GDM1 (cell line): ENCODE measurements around the gene PRDM10.
"Not testable (repeated sequence)": the region's sequence is repeated elsewhere in the genome, so short reads cannot be mapped to it uniquely, and the experiment has no call there.

ENCODE experiments used
- DNase-seq: peaks from one replicate; lab custom pipeline; 2025; lab: John Stamatoyannopoulos, UW

The PRDM10 gene

GRCh38 chr11:130015846-130016245 lies 13.2 kb upstream of the PRDM10 start:
- DNase-seq, result not testable (repeated sequence)

GRCh38 chr11:130008326-130008725 lies 5.7 kb upstream of the PRDM10 start:
- no peak for DNase-seq

GRCh38 chr11:130006929-130007328 lies 4.3 kb upstream of the PRDM10 start:
- DNase-seq, result no peak

- no peak for DNase-seq
These were observed 1.0 kb upstream of the PRDM10 start for GRCh38 chr11:130003717-130004001.

DNA sequence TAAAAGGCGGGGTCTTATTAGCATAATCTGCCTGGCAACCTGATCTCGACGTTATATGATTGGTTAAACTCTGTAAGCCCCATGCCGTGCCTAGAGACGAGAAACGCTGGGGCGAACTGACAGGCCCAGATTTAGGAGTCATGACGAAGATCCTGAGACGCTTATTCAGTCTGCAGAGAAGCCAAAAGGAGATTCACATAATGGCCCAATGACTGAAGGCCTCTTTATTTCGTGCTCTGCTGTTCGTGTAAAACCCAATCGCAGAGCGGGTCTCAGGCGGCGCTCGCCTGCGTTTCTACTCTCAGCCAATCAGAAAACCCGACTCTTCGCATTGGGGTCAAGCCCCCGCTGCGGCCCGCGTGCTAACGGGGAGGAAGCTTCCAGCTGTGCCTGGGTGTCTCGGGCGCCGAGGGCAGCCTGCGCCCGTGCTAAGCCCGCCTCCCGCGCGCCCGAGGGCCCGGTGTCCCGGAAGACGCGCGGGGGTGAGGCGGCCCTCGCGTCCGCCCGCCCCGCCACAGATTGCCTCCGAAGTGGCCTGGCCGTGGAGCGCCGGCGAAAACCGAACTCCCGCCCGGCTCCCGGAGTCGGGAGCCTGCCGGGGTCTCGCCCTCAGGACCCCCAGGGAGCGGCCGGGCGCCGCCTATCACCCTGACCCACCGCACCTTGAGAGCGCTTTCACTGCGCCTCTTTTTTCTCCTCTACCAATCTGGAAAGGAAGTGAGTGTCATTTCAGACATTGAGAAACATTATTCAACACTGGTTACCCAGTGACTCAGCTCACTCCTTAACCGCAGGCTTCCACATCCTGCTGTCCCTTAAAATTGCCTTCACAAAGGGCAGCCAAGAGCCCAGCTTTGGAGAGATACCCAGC lies 446 bp upstream of the PRDM10 start:
- DNase-seq, result peak; percentile 96

GRCh38 chr11:130001461-130002351 lies 929 bp downstream of the PRDM10 start:
- no peak for DNase-seq

GRCh38 chr11:130000552-130001176 lies 2.0 kb downstream of the PRDM10 start:
- DNase-seq, result no peak

GRCh38 chr11:129999407-129999806 lies 3.2 kb downstream of the PRDM10 start:
- no peak for DNase-seq

GRCh38 chr11:129998905-129999304 lies 3.7 kb downstream of the PRDM10 start:
- DNase-seq, result no peak

DNA sequence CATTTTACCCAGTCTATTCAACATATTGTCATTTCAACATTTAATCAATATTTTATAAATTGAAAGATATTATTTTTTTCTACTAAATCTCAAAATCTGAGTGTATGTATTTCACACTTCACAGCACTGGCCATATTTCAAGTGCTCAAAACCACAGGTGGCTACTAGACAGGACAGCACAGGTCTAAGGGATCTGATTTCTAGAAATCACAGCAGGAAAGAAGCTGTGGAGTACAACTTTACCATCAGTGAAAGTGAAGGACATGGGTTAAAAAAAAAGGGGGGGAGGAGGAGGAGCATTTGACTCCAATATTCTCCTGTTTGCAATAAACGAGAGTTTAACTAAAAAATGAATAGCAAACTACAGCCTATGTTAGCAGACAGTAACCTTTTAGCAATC lies 4.5 kb downstream of the PRDM10 start:
- DNase-seq, result no peak

- no peak for DNase-seq
These were observed 5.1 kb downstream of the PRDM10 start for GRCh38 chr11:129997513-129997912.

DNA sequence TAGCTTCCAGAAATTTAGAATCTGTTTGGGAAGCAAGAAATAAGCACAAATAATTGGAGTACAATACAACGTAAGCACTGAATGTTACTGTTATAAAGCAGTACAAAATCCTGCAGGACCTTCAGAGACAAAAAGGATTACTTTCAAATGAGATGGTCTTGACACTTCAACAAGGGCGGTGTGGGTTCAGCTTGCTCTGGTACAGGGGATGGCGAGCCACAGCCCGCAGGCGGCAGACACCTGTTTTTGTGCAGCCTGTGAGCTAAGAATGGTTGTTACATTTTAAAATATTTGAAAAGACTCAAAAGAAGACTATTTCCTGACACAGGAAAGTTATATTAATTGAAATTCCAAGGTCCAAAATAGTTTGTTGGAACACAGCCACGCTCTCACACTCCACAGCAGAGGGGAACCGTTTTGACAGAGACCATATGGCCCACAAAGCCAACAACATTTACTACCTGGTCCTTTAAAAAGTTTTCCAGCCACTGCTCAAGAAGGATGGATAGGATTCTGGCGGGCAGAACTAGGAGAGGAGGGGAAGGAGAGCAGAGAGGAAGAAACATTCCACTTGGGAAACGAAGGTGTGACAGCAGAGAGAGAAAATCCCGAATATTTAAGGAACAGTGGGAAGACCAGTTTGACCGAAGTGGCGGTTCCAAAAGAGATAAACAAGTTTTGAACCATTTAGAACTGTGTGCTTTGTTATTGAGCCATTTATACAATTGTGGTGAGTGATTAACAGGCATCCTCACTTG lies 6.3 kb downstream of the PRDM10 start:
- DNase-seq, result no peak

DNA sequence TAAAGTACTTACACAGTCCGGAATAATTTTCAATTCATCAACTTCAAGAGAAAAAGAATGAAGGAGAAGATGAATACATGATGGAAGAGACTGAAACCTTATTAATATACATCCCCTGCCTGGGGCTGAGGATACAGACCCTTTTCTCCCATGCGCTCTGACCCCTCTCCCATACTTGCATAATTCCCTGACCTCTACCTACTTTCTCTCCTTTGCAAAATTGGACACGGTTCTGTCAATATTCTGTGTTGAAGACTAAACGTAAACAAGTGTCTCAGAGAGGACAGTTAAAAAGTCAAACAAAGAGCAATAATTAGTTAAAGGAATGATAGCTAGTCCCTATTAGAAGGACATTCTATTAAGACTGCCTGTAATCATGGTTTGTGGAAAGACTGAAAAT lies 7.5 kb downstream of the PRDM10 start:
- DNase-seq, result no peak

- no peak for DNase-seq
These were observed 10.3 kb downstream of the PRDM10 start for GRCh38 chr11:129992161-129992944.

GRCh38 chr11:129989149-129989813 lies 13.4 kb downstream of the PRDM10 start:
- no peak for DNase-seq

DNA sequence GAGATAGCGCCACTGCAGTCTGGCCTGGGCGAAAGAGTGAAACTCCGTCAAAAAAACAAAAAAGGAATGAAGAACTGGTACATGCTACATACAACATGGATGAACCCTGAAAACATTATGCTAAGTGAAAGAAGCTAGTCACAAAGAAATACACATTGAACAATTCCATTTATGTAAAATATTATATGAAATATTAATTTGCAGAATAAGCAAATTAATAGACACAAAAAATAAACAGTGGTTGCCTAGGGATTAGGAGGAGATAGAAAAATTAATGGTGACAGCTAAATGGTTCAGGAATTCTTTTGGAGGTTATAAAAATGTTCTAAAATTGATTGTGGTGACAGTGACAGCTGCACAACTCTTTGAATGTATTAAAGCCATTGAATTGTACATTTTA lies 14.7 kb downstream of the PRDM10 start:
- DNase-seq, result no peak

GRCh38 chr11:129985823-129986222 lies 16.8 kb downstream of the PRDM10 start:
- DNase-seq, result no peak

DNA sequence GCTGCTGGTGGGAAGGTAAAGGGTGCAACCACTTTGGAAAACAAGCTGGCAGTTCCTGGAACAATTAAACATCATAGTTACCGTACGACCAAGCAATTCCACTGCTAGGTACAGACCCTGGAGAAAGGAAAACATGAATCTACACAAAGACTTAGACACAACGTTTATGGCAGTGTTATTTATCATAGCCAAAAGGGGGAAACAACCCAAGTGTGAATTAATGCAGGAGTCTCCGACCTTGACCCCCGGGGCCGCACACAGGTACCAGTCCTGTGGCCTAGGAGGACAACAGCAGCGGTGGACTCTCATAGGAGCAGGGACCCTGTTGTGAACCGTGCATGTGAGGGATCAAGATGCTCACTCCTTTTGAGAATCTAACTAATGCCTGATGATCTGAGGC lies 22.5 kb downstream of the PRDM10 start:
- DNase-seq, result no peak

- DNase-seq, result no peak
These were observed 23.5 kb downstream of the PRDM10 start for GRCh38 chr11:129979046-129979605.

DNA sequence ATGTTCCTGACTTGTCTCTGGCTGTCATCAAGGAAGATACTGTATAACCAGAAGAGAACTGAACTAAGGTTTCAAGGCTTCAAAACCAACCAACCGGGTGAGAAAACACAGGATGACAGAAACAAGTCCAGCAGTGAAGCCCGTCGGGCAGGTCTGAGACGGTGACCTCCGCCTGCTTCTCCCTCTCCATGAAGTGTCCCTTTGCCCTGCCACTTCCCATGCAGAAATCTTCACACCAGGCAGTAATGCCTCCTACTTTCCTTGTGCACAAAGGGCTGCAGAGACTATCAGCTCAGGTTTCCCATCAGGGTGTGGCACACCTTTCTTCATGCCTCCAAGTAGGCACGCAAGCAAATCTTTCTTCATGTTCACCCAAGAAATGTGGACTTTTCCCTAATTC lies 24.2 kb downstream of the PRDM10 start:
- no peak for DNase-seq
